GM19025 (cell line): Measurements from ENCODE around the gene NEURL1.
"Not testable (repeated sequence)": the region's sequence is repeated elsewhere in the genome, so short reads cannot be mapped to it uniquely, and the experiment has no call there.

ENCODE experiments used
- ATAC-seq: cut with Tn5 transposase; IDR thresholded peaks from one replicate; pipeline ENCODE4 v1.9.1; 2021; ENCODE audit warnings: mild to moderate bottlenecking, low read depth, moderate library complexity; ENCODE audit not compliant: unreplicated experiment

Gene NEURL1

DNA sequence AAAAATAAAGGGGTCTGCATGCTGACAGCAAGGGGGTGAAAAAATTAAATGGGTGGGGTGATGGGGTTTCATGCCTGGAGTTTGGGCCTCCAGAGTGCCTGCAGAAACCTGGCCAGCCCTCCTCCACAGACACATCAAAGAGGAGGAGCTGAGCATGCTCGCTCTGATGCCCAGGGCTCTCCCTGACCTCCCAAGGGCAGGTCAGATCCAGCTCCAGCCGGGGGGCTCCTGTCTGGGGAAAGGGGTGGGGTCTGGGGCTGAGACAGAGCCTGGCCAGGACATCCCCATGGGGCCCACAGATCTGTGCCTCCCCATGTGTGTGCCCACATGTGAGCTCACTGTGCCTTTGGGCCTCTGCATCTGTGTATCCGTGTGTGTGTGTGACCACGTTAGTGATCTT, 33.9 kb upstream of the NEURL1 start:
- no peak for ATAC-seq

DNA sequence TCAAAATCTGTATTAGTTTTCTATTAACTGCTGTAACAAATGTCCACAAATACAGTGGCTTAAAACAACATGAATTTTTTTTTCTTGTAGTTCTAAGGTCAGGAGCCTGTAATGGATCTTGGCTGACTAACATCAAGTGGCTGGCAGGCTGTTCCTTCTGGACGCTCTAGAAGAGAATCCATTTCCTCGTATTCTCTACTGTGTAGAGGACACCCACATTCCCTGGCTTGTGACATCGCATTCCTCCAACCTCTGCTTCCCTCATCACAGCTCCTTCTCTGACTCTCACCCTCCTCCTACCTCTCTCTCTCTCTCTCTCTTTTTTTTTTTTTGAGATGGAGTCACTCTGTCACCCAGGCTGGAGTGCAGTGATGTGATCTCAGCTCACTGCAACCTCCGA, 30.0 kb upstream of the NEURL1 start:
- ATAC-seq: no peak

DNA sequence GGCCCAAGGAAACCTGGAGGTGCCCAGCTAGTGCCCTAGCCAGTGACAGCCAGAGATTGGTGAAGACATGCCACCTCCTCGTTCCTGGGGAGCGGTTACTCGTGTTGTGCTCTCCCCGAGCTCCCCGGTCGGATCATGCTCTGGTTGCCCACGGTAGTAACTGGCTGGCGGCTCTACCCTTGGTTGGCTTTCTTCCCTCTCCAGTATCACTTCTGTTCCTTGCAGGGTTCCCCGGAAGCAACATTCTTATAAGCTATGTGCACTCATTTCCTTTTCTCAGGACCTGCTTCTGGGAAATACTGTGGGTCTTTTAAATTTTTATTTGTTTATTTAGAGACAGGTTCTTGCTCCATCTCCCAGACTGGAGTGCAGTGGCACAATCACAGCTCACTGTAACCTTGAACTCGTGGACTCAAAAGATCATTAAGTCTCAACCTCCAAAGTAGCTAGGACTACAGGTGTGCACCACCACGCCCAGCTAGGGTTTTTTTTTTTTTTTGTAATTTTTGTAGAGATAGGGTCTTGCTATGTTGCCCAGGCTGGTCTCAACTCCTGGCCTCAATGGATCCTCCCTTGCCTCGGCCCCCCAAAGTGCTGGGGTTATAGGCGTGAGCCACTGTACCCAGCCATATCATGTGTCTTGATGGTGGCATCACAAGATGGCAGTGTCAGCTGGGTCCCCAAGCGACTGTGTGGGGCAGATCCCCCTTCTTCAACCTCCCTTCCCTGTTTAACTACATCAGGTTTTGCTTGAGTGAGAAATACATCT, 27.9 kb upstream of the NEURL1 start:
- ATAC-seq: no peak

DNA sequence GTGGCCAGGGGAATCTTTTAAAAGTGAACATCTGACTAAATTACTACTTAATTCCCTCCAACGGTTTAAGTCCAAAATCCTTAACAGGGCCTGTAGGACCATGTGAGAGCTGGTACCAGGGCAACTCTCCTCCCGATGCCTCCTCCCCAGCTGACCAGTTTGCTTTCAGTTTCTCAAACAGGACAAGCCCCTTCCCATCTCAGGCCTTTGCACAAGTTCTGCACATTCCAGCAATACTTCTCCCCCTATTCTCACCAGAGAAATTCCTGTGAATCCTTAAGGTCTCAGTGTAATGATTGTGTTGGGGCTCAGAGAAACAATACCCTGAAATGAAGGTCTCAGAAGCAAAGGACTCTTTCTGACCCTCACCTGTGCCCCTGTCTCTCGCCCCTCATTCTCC, 26.8 kb upstream of the NEURL1 start:
- ATAC-seq: no peak

DNA sequence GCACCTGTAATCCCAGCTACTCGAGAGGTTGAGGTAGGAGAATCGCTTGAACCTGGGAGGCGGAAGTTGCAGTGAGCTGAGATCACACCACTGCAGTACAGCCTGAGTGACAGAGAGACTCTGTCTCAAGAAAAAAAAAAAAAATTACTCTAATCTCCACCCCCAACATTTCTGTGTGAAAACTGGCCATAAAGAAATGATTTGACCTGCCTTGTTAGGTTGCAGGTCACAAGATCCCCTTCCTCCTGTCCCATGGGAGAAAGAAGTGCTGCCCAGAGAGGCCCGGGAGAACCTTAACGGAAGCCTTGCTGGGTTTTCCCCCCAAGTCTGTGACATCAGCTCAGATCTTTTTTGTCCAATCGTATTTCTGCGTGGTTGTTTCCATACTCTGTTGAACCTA, 26.1 kb upstream of the NEURL1 start:
- peak; percentile 30 for ATAC-seq

DNA sequence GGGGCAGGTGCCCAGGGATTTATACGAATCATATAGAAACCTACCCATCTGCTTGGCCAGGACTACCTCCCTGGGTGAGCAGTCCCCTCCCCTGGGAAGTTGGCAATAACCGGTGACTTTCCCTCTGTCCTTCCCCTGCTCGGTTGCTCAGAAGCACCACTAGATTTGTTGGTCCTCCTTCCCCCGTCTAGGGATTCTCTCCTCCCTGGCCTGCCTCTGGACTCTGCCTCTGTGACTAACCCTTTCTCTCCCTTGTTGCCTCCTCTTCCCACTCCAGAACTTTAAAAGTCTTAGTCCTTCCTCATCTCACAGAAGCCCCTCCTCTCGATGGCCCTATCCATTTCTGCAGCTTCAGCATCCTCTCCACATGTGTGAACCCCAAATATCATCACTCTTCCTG, 24.3 kb upstream of the NEURL1 start:
- ATAC-seq: no peak

DNA sequence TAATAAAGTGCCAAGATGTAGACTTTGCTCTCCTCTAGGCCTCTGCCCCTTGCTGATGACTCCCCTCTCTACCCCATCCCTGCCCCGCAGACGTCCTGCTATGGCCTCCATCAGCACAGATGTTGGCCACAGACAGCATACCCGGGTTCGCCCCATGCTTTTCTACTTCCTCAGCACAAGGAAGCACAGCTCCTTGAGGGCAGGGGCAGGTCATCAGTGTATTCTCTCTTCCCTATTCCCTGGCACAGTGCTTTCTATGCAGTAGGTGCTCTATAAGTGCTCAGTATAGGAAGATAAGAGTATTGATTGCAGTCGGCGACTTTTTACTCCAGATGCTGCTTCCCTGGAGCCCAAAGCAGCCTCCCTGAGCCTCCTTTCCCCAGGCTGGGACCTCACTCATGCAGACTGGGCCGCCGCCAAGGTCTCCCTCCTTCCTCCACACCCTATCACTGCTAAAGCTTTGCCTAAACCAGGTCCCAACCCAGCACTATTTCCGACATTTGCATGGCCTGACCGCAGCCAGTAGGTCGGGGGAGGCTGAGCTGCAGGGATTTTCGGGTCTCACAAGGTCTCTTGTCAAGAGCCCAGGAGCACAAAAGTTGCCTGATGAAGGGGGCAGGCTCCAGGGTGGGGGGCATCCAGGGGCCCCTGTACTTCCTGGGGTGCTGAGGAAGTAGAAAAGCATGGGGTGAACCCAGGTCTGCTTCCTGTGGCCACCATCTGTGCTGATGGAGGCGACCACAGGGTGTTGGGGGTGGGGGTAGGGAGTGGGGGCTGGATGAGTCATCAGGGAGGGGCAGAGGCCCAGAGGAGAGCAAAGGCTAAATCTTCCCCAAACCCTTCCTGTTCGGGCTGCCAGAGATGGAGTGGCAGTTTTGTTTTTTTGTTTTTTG, 22.5 kb upstream of the NEURL1 start:
- ATAC-seq: peak; percentile 63

DNA sequence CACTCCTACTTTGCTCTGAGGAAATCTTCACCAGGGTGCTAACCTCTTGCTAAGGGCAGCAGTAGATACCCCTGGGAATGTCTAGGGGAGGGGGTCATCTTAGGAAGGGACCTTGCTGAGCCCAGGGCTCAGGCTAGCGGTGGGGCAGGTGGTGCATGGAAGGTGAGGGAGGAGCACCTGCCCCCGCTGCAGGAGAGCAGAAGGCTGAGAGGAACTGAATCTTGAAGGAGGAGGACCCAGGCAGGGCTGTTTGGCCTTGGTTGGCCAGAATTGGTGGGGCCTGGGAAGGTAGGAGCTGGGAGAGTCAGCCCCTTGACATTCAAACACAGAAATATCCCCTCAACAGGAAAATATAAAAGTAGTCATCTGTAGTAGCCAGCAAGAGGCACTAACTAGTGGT, 21.5 kb upstream of the NEURL1 start:
- ATAC-seq: no peak

DNA sequence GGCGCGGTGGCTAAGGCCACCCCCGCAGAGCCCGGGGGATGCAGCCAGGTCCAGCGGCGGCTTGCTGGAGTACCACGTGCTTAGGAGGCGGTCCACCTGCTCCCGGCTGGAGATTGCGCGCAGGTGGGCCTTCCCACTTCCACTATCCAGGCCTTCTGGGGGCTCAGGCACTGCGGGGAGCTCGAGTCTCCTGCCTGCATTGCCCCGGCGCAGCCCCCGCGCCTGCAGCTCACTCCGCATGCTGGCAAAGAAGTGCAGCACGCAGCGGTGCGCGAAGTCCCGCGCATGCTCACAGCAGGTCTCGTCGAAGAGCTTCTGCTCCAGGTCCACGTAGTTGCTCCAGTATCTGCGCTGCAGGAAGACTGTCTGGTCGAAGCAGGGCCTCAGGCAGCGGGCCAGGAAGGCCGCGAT, 20.2 kb upstream of the NEURL1 start:
- no peak for ATAC-seq

DNA sequence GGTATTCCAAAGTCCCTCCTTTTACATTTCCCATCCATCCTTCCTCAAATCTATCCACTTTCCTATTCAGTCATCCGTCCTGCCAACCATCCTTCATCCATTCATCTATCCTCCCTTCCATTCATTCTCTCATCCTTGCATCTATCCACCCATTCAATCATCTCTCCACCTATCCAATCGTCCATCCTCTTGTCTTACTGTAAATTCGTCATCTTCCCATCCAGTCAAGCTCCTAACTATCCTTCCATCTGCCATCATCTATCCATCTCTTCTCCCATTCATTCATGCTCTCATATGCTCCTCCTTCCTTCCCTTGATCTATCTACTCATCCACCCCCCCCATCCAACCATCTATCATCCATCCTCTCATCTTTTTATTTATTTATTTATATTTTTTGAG, 19.4 kb upstream of the NEURL1 start:
- ATAC-seq: no peak

DNA sequence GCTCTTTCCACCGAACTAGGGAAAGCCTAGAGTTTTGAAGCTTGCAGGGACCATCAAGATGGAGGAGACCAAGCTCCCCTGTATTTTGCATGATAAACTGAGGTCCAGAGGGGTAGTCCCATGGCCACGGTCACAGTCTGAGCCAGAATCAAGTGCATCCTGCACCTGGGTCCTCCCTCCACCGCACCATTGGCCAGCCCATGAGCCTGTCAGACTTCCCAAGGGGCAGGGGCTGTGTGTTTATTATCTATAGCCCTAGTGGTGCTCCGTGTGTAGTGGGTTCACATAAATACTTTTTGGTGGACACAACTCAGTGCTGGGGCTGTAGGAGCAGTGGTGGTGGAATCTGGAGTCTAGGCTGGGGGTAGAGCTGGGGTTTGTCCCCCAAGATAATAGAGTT, 18.1 kb upstream of the NEURL1 start:
- no peak for ATAC-seq

DNA sequence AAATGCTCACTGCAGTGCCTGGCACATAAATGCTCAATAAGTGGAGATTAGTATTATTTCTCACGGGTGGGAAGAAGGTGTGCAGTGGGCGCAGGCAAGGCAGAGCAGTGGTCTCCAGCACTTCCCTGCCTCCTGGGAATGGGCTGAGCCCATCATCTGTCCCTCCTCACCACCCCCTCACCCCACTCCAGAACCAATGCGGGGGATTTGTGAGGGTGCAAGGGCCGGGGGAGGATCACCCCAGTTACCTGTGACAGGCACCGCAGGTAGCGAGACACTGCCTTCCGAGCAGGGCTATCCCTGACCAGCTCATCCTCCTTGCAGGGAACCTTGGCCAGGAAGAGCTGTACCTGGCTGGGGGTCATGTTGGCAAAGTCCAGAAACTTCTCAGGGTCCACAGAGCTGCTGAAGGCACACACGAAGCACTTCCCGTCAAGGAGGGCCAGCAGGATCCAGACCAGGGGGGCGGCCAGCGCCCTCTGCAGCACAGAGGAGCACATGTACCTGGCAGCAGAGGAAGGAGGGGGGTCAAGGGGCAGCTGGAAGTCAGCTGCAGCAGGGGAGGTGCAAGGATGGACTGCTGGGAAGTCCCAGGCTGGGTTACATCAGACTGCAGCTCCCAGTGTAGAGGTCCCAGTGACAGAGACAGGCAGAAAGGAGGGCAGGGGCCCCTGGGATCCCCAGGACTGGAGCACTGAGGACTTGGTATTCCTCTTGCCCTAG, 17.3 kb upstream of the NEURL1 start:
- no peak for ATAC-seq

DNA sequence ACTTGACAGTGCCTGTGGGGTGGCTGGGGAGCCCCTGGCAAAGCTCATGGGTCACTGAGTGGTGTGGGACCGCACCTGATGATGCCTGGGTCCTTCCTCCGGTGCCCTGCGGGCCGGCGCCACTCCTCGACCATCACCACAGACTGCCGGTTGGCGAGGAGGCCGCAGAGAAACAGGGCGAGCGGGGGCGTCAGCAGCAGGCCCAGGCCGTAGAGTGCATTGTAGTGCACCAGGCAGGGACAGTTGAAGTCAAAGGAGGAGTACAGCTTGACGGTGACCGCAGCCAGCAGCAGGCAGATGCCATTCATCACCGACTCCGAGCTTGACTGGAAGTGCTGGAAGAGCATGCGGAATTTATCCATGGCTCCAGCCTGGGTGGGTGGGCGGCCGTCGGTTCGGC, 14.8 kb upstream of the NEURL1 start:
- no peak for ATAC-seq

DNA sequence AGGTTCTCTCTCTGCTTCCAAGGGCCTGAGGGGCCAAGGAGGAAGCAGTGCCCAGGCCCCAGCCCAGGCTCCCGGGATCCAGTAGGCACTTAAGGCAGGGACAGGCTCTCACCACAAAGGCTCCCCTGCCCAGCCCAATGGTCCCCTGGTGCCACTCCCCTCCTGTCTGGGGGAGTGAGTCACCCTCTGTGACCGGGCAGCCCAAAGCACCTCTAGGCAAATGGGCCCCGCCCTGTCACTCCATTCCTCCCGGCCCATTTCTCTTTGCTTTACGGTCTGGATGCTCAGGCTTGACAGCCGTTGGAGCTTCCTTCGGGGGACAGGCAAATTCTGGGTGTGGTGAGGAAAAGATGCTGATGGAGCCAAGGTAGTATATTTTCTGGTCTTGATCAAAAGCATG, 14.4 kb upstream of the NEURL1 start, which contains the start of gene CALHM3:
TSS of gene CALHM3 (minus strand) at position 106 of the 400 bp plus-strand sequence. CDS start 208 bp downstream, outside the sequence.
- ATAC-seq: no peak

DNA sequence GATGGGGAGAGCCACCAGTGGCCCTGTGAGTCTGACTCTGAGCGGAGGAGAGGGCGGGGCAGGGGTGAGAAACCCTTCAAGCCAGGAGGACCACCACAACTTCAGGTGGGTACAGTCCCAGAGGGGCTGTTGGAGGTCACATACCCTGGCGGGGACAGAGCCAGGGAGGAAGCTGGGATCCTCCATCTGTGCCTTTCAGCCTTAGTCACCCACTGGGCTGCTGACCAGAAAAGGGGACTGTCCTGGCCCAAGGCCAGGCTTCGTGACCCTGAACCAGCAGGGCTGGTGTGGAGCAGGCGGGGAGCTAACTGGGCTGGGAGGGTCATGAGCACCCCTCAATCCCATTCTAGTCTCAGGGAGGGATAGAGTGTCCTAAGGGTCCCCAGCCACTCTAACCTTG, 13.0 kb upstream of the NEURL1 start:
- ATAC-seq: no peak

DNA sequence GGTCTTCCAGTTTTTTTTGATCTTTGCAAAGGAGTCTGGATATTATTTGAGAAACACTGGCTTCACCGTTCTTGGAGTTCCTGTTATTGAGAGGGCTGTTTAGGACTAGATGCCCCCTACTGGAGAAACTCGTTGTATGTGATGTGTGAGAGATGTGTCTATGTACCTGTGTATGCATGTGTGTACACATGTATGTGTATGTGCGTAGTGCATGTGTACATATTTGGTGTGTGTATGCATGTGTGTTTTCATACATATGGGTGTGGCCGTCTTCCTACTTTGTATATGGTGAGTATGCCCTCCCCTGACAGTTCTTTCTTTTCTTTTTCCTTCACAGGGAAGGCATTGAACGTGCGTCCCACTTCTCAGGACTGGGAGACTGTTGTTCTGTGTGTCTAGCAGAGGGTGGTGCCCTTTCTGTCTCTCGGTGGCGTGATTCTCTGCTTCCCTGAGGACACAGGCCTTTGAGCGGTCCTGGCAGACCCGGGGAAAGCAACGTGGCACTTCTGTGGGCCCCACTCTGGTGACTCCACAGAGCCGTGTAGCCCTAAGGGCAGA, 11.5 kb upstream of the NEURL1 start:
- ATAC-seq: peak; percentile 51

DNA sequence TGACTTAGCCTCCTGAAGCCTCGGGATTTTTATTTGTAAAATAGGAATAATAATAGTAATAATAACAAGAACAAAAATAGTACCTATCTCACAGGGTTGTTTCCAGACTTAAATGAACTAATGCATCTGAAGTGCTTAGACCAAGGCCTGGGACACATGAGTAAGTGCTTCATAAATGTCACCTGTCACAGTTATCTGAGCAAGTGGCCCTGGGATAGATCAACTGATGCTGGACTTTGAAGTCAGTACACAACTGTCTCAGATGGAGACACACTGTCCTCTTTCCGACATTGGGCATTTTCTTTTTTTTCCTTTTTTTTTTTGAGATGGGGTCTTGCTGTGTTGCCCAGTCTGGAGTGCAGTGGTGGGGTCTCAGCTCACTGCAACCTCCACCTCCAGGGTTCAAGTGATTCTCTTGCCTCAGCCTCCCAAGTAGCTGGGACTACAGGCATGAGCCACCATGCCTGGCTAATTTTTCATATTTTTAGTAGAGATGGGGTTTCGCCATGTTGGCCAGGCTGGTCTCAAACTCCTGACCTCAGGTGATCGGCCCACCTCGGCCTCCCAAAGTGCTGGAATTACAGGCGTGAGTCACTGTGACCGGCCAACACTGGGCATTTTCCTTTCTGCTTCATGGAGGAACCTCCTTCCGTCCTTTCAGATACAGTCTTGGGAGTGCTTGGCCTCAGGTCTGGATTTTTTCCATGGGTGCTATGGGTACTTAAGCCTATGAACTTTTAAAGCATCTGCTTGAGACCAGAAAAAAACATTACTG, 6.7 kb upstream of the NEURL1 start:
- ATAC-seq: not testable (repeated sequence)

DNA sequence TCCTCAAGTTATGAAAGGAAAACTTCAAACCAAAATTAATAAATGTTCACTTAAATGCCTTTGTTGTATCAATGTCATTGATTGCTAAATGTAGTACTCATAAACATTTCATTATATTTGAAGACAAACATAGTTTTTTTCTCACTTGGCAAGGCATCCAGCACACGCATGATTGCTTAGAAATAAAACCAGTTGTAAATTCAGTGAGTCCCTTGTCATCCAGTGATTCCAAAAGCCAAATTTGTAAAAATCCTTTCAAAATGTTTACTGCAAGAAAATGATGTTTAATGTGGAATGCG, 6.1 kb upstream of the NEURL1 start:
- ATAC-seq: no peak

DNA sequence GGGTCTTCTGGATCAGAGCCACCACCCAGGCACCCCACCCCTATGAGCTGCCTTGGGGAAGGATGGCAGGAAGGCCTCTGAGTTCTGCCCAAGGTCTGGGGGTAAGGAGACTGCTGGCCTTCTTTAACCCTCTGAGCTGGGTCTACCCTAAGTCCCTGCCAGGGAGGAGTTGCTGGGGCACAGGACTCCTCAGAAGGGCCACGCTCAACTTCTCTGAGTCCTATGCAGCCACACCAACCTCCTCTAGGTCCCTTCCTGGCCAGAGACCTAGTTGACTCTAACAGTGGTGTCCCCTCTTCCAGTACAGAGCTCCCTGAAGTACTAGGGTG, 2.6 kb upstream of the NEURL1 start:
- no peak for ATAC-seq

DNA sequence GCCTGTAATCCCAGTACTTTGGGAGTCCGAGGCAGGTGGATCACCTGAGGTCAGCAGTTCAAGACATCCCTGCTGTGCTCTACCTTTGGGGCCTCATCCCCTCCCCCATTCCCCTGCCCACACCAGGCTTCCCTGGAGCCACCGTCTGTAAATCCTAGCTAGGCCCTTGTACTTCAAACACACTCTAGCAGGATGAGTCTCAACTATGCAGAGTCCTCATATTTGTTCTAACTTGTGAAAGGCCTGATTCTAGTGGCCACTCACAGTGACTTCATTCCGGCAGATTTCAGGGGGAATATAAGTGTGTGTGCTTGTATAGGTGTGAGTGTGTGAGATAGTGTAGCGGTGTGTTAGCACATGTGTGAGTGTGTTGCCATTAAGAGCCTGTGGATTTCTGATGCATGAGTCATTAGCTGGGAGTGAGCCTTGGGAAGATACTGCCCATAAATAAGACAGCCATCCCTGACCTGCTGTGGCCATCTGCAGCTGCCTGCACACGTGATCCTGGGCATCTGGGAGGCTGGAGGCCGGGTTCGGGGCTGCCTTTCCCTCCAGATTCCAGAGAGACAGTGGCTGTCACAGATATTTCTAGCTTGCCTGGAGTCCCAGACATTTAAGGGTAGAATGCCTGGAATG, 1.7 kb upstream of the NEURL1 start:
- no peak for ATAC-seq
